ENCODE results near the gene IL1RL1. TPM values are rescaled to one million over a fixed set of nuclear protein-coding genes. Genes with fewer than 3 reads are reported as not detected.

IL1RL1 gene
- total and polyA plus RNA-seq, 12 donors, result 0.48 to 44.9 (median 1.3) TPM

- peaks cover 0 to 22% (median 0%) of the 10 kb centered on the region in 9 donors for H3K36me3 ChIP-seq
- no peak for TF ChIP-seq CTCF (IDR thresholded peaks at IDR 0.05)
- H3K4me1 ChIP-seq, result no peaks in the 10 kb centered on the region
- no peak overlapping the region for H3K27ac ChIP-seq
- no peak for ATAC-seq
- no peak for DNase-seq
- peaks cover 0 to 36% (median 24%) of the 10 kb centered on the region in 11 donors for H3K9me3 ChIP-seq
- intact Hi-C loops (cut with DNase I), result no loop called here
- 87 to 92% methylated on average over 3 of the region's 3 CpGs for WGBS, 2 donors
- no peaks in the 10 kb centered on the region for H3K27me3 ChIP-seq
- no peak overlapping the region for H3K4me3 ChIP-seq
Observed at GRCh38 chr2:102386867-102387541, 75.6 kb downstream of the IL1RL1 start.

GRCh38 chr2:102387763-102388546 is 76.6 kb downstream of the IL1RL1 start:
- DNase-seq (no peak), ATAC-seq (no peak)
- TF ChIP-seq CTCF (IDR thresholded peaks at IDR 0.05), result no peak
- WGBS, 2 donors, result 88 to 89% methylated on average over 7 of the region's 7 CpGs
- no peak overlapping the region for H3K4me3 ChIP-seq
- intact Hi-C loops (cut with DNase I), result no loop called here
- H3K36me3 ChIP-seq, result peaks cover 0 to 15% (median 0%) of the 10 kb centered on the region in 9 donors
- no peaks in the 10 kb centered on the region for H3K27me3 ChIP-seq
- no peaks in the 10 kb centered on the region for H3K4me1 ChIP-seq
- H3K27ac ChIP-seq, result no peak overlapping the region
- peaks cover 0 to 26% (median 15%) of the 10 kb centered on the region in 11 donors for H3K9me3 ChIP-seq

- TF ChIP-seq CTCF (IDR thresholded peaks at IDR 0.05), result no peak
- ATAC-seq (no peak), DNase-seq (no peak)
- H3K4me1 ChIP-seq, result no peaks in the 10 kb centered on the region
- intact Hi-C loops (cut with DNase I), result no loop called here
- 81 to 88% methylated on average over 2 of the region's 2 CpGs for WGBS, 2 donors
- H3K27ac ChIP-seq, result no peak overlapping the region
- H3K4me3 ChIP-seq, result no peak overlapping the region
- no peaks in the 10 kb centered on the region for H3K27me3 ChIP-seq
- H3K9me3 ChIP-seq, result no peaks in the 10 kb centered on the region
- no peaks in the 10 kb centered on the region for H3K36me3 ChIP-seq
Observed at GRCh38 chr2:102391565-102391964, 80.2 kb downstream of the IL1RL1 start.

DNA sequence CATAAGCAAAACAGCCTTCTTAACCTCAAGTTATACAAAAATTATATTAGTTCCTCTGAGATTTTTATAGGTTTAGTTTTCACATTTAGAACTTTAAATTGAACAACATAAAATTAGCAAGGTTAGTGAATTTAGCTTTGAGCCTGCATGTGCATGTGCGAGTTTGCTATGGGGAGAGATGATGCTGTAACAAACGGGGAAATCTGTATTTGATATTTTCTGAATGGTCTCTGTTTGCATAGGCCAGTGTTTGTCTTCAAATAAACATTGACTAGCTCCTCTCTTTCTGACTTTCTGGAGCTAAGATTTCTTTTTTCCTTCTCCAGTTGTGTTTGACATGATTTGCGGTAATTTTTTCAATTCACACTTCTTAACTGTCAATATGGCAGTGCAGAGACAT is 80.7 kb downstream of the IL1RL1 start:
- ATAC-seq, result no peak
- intact Hi-C loops (cut with DNase I), result no loop called here
- no peak for TF ChIP-seq CTCF (IDR thresholded peaks at IDR 0.05)
- Histone ChIP-seq H3K4me1 (peaks cover 0 to 2% (median 0%) of the 10 kb centered on the region in 9 donors), H3K9me3 (no peaks in the 10 kb centered on the region), H3K27me3 (no peaks in the 10 kb centered on the region), H3K27ac (no peak overlapping the region), H3K4me3 (no peak overlapping the region), H3K36me3 (no peaks in the 10 kb centered on the region)
- DNase-seq, result no peak
- 73 to 77% methylated on average over 3 of the region's 3 CpGs for WGBS, 2 donors
